Activated CD4-positive, alpha-beta T cell treated with anti-CD3 and anti-CD28 coated beads, Interleukin-2, Interleukin-6, amounts not matched to agents 100 ng/mL and 50 ng/mL, durations not matched to agents 16 hours and 8 hours (primary cell): Measurements from ENCODE around the gene CPN1.

Source experiments
- DNase-seq: peaks from one replicate; pipeline ENCODE4 v3.0.0-alpha.2; 2020

Gene CPN1

DNA sequence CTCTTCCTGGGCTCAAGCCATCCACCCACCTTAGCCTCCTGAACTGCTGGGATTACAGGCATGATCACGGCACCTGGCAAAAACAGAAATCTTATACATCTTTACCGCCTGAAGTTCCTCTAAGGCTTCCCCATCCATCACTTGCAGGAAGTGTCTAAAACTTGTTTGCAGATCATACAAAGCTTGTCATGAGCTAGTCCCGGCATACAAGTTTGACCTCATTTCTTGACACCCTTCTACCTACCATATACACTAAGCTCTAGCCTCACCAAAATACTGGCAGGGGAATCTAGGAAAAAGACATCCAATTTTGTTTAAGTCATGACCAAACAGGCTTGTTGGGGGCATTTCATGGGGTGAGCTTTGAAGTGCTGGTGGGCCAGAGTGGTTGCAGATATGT, 86.4 kb downstream of the CPN1 start:
- no peak for DNase-seq

DNA sequence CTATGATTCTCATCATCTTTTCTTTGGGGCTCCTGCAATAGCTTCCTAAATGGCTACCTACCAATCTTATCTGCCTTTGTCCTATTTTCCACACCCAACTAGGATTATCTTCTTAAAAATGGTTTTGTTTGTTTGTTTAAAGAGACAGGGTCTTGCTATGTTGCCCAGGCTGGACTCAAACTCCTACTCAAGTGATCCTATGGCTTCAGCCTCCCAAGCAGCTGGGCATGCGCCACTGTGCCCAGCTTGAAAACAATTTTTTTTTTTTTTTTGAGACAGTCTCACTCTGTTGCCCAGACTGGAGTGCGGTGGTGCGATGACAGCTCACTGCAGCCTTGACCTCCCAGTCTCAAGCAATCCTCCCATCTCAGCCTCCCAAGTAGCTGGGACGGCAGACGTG, 86.9 kb downstream of the CPN1 start:
- DNase-seq, result no peak

DNA sequence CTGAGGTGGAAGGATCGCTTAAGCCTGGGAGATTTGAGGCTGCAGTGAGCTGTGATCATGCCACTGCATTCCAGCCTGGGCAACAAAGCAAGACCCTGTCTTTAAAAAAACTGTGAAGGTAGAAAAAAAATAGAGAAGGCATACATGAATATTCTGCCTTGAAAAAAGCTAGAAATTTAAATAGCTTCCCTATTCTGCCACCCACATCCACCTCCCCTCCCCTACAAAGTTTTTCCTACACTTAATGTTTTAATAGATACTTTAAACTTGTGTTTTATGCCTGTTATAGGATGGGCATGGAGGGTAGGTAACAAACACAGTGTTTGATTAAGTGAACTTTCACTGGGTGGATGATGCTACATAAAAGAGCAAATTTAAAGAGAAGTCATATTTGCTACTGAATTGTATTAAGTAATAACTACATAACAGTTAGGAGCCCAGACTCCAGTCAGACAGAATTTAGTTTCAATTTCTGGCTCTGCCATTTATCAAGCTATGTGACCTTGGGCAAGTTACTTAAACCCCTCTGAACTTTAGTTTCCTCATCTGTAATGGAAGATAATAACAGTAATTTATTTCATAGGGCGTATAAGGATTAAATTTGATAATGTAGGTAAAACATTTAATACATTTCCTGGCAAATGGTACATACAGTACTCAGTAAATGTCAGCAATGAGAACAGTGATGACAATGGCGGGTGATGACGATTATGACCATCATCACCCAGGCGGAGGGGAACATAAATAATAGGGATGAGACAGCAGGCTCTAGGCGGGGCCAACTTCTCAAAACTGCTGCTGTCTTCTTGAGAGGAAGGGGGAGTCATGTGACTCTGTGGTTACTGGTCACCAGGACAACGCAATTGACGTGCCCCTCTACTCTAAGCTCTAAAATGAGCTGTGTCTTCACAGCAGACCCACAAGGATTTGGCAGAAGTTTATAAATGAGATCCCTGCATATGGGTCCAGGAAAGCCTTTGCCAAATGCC, 87.7 kb downstream of the CPN1 start:
- peak; percentile 41 for DNase-seq
